CD14-positive monocyte (primary cell): ENCODE measurements around the gene PSMF1. TPM values are rescaled to one million over a fixed set of nuclear protein-coding genes. Genes with fewer than 3 reads are reported as not detected.
A peak's percentile ranks its signal among the peaks of the same experiment; 100 is the strongest.

Experiments used
- DNase-seq, 3 donors: peaks; one replicate each; pipeline ENCODE4 v3.0.0-alpha.2; 2011 to 2022
- H2AFZ ChIP-seq: 2 replicates; pipeline ENCODE4 v1.6.0; 2012; ENCODE audit warnings: mild to moderate bottlenecking, low read depth, low read length, inconsistent platforms; ENCODE audit not compliant: insufficient read depth, poor library complexity, severe bottlenecking
- H3K27ac ChIP-seq, 2 donors: 1 replicate in 1 of 2; 2 replicates in 1 of 2; pipeline ENCODE4 v1.5.1; 2012 to 2013; ENCODE audit warnings: low read length in 2 of 2, control low read depth in 1 of 2, inconsistent platforms in 1 of 2, low read depth in 1 of 2, mild to moderate bottlenecking in 1 of 2
- H3K27me3 ChIP-seq, 2 donors: one replicate each; pipeline versions ENCODE4 v1.6.0 to v1.6.1; 2011 to 2013; ENCODE audit warnings: low read length in 2 of 2; ENCODE audit not compliant: control insufficient read depth in 2 of 2, insufficient read depth in 2 of 2
- H3K36me3 ChIP-seq, 2 donors: replicated peaks in 1 of 2; 1 replicate in 1 of 2; 2 replicates in 1 of 2; pipeline versions ENCODE4 v1.5.1 to v1.6.1; 2012 to 2013; ENCODE audit warnings: low read length in 2 of 2, control low read depth in 1 of 2, inconsistent platforms in 1 of 2, mild to moderate bottlenecking in 1 of 2; ENCODE audit not compliant: insufficient read depth in 2 of 2, control insufficient read depth in 1 of 2
- H3K4me1 ChIP-seq, 2 donors: 1 replicate in 1 of 2; 2 replicates in 1 of 2; pipeline versions ENCODE4 v1.5.1 to v1.6.1; 2012 to 2013; ENCODE audit warnings: low read length in 2 of 2, control low read depth in 1 of 2, inconsistent platforms in 1 of 2, mild to moderate bottlenecking in 1 of 2, moderate library complexity in 1 of 2; ENCODE audit not compliant: insufficient read depth in 2 of 2, control insufficient read depth in 1 of 2
- H3K4me2 ChIP-seq: replicated peaks from 2 replicates; pipeline ENCODE3; 2012; ENCODE audit warnings: low read length, moderate library complexity, mild to moderate bottlenecking; ENCODE audit not compliant: poor library complexity, severe bottlenecking; ENCODE audit errors: extremely low read depth
- H3K4me3 ChIP-seq, 3 experiments: fragments of 200-600 bp in 1 of 3; sonication (generic) in 1 of 3; replicated peaks in 1 of 3; 1 replicate in 2 of 3; 2 replicates in 1 of 3; pipeline ENCODE4 v1.5.1; 2011 to 2013; ENCODE audit warnings: low read length in 3 of 3, mild to moderate bottlenecking in 3 of 3, control low read depth in 2 of 3, low read depth in 2 of 3, inconsistent platforms in 1 of 3, moderate library complexity in 1 of 3
- H3K79me2 ChIP-seq: 2 replicates; pipeline ENCODE4 v1.6.0; 2012; ENCODE audit warnings: mild to moderate bottlenecking, control low read depth, inconsistent platforms, low read length, moderate library complexity; ENCODE audit not compliant: insufficient read depth
- H3K9ac ChIP-seq: 2 replicates; pipeline ENCODE4 v1.6.0; 2017; ENCODE audit warnings: low read length, mild to moderate bottlenecking; ENCODE audit not compliant: insufficient read depth, poor library complexity, severe bottlenecking
- H3K9me3 ChIP-seq, 2 donors: replicated peaks in 1 of 2; 1 replicate in 1 of 2; 2 replicates in 1 of 2; pipeline versions ENCODE4 v1.5.1 to v1.6.1; 2012 to 2013; ENCODE audit warnings: low read length in 2 of 2, control low read depth in 1 of 2; ENCODE audit not compliant: control insufficient read depth in 1 of 2, insufficient read depth in 1 of 2
- H4K20me1 ChIP-seq: 2 replicates; pipeline ENCODE4 v1.6.0; 2012; ENCODE audit warnings: mild to moderate bottlenecking, low read length, control low read depth, moderate library complexity; ENCODE audit not compliant: insufficient read depth
- H3K27ac Mint-ChIP-seq, 7 donors: one replicate each; pipeline ENCODE4 v1.8.0; 2020; ENCODE audit warnings: mild to moderate bottlenecking in 7 of 7, mixed read lengths in 7 of 7, moderate library complexity in 6 of 7, inconsistent platforms in 2 of 7
- H3K27me3 Mint-ChIP-seq, 3 donors: one replicate each; pipeline ENCODE4 v1.8.0; 2021 to 2022; ENCODE audit warnings: low read depth in 3 of 3, mild to moderate bottlenecking in 3 of 3, mixed read lengths in 3 of 3, moderate library complexity in 3 of 3, inconsistent platforms in 1 of 3
- H3K36me3 Mint-ChIP-seq, 2 donors: one replicate each; pipeline ENCODE4 v1.8.0; 2020; ENCODE audit warnings: mixed read lengths in 2 of 2, inconsistent platforms in 1 of 2, mild to moderate bottlenecking in 1 of 2
- H3K4me1 Mint-ChIP-seq: one replicate; pipeline ENCODE4 v1.8.0; 2020; ENCODE audit warnings: mild to moderate bottlenecking, mixed read lengths
- H3K4me3 Mint-ChIP-seq, 2 donors: one replicate each; pipeline ENCODE4 v1.8.0; 2020; ENCODE audit warnings: mild to moderate bottlenecking in 2 of 2, mixed read lengths in 2 of 2, moderate library complexity in 1 of 2
- H3K9me3 Mint-ChIP-seq, 7 donors: one replicate each; pipeline ENCODE4 v1.8.0; 2020 to 2022; ENCODE audit warnings: mixed read lengths in 7 of 7, mild to moderate bottlenecking in 6 of 7, moderate library complexity in 6 of 7, inconsistent platforms in 2 of 7
- CTCF ChIP-seq: fragments of 200-600 bp; IDR thresholded peaks from one replicate; pipeline ENCODE4 v1.8.0; 2022; ENCODE audit warnings: antibody characterized with exemption, mild to moderate bottlenecking
- WGBS: methylation state at CpG from one replicate; pipeline ENCODE4 v1.1.5; 2013; ENCODE audit warnings: missing lambda C conversion rate; ENCODE audit not compliant: insufficient coverage; 5-methylcytosine and 5-hydroxymethylcytosine counted together
- intact Hi-C, 2 donors: fragments of 100-400 bp; cut with micrococcal nuclease; formaldehyde crosslinking; loops; one replicate each; pipeline versions ENCODE4 v1.15.0 to v1.15.1; 2023
- polyA plus RNA-seq, 3 donors: library from polyadenylated mRNA; depleted of rRNA in 1 of 3; unstranded in 2 of 3; stranded (reverse) in 1 of 3; fragments of 300-500 nt in 2 of 3; fragments of >200 nt in 1 of 3; fragmentation: Illumina TruSeq in 2 of 3; gene quantifications; 1 replicate in 2 of 3; 2 replicates in 1 of 3; pipeline ENCODE4 v1.2.3, GENCODE V29; 2012 to 2021

The PSMF1 gene
- polyA plus RNA-seq, 3 donors, result 103 to 349 (median 138) TPM

- H3K4me3 Mint-ChIP-seq, result peak overlapping the region in 1 of 2 donors; percentile 12
- TF ChIP-seq CTCF, result no peak
- H3K79me2 ChIP-seq, result no peaks in the 10 kb centered on the region
- H3K27ac ChIP-seq, result no peak overlapping the region
- H3K36me3 Mint-ChIP-seq, result peaks cover 0 to 4% of the 10 kb centered on the region in 2 donors
- H3K27me3 Mint-ChIP-seq, result peaks cover 8 to 22% (median 11%) of the 10 kb centered on the region in 3 donors
- no peaks in the 10 kb centered on the region for H3K9me3 ChIP-seq
- H3K4me1 ChIP-seq, result peaks cover 0 to 5% of the 10 kb centered on the region in 2 donors
- H3K4me3 ChIP-seq, result no peak overlapping the region
- H3K9ac ChIP-seq, result no peak overlapping the region
- no peaks in the 10 kb centered on the region for H3K36me3 ChIP-seq
- no peak overlapping the region for H3K4me2 ChIP-seq
- 0% methylated on average over 1 of the region's 1 CpG for WGBS
- intact Hi-C loops, result no loop called here
- H3K9me3 Mint-ChIP-seq, result peaks cover 0 to 8% (median 2%) of the 10 kb centered on the region in 7 donors
- H3K27ac Mint-ChIP-seq, result peak overlapping the region in 2 of 7 donors; percentile 41 to 57
- DNase-seq, result no peak
- H2AFZ ChIP-seq, result no peak overlapping the region
- peaks cover 3 to 17% of the 10 kb centered on the region in 2 donors for H3K27me3 ChIP-seq
- peaks cover 10% of the 10 kb centered on the region for H3K4me1 Mint-ChIP-seq
- no peaks in the 10 kb centered on the region for H4K20me1 ChIP-seq
Observed at GRCh38 chr20:1189827-1190226, 71.4 kb downstream of the PSMF1 start.

DNA sequence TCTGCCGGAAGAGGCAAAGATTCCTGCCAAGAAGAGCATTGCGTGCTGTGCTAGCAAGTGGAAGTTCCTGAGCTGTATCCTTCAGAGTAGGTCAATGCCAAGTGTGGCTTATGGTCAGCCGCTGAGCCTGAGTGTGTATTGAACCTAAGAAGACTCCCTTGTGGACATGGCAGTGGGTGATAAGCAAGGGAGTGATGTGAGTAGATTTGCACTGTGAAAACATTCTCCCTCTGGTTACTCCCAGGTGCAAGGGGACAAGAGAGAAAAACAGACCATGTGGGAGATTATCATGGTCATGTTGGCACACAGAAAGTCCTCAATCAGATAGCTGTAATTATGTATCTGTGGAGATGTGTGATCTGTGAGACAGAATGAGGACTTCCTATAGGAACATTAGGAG lies 72.4 kb downstream of the PSMF1 start:
- H3K4me3 ChIP-seq, result no peak overlapping the region
- Mint-ChIP-seq H3K4me1 (peaks cover 9% of the 10 kb centered on the region), H3K27ac (no peak overlapping the region), H3K9me3 (peaks cover 0 to 8% (median 2%) of the 10 kb centered on the region in 7 donors), H3K36me3 (peaks cover 0 to 4% of the 10 kb centered on the region in 2 donors), H3K4me3 (no peak overlapping the region), H3K27me3 (peaks cover 6 to 21% (median 10%) of the 10 kb centered on the region in 3 donors)
- no peaks in the 10 kb centered on the region for H3K79me2 ChIP-seq
- no peaks in the 10 kb centered on the region for H3K9me3 ChIP-seq
- no peaks in the 10 kb centered on the region for H3K4me1 ChIP-seq
- peaks cover 3 to 15% of the 10 kb centered on the region in 2 donors for H3K27me3 ChIP-seq
- no peak overlapping the region for H3K4me2 ChIP-seq
- H3K9ac ChIP-seq, result no peak overlapping the region
- H2AFZ ChIP-seq, result no peak overlapping the region
- no peak for DNase-seq
- H4K20me1 ChIP-seq, result no peaks in the 10 kb centered on the region
- no peak for TF ChIP-seq CTCF
- no peak overlapping the region for H3K27ac ChIP-seq
- intact Hi-C loops, result no loop called here
- no peaks in the 10 kb centered on the region for H3K36me3 ChIP-seq
- WGBS, result 100% methylated on average over 2 of the region's 3 CpGs
